ENCODE results near the gene HMCN1.

- TF ChIP-seq CTCF (IDR thresholded peaks at IDR 0.05) (no peak), POLR2AphosphoS5 (IDR thresholded peaks at IDR 0.05; ENCODE audit: low read depth, low read length) (no peak), TCF7L2 (IDR thresholded peaks at IDR 0.05; ENCODE audit: low read depth, low read length) (no peak)
These were observed 367.9 kb downstream of the HMCN1 start for GRCh38 chr1:186102107-186102506.

Measured in Panc1 (cell line).